ENCODE measurements around the gene TNNT1.

TNNT1 gene

GRCh38 chr19:55106591-55106990 lies 42.4 kb downstream of the TNNT1 start:
- no peak for DNase-seq

DNA sequence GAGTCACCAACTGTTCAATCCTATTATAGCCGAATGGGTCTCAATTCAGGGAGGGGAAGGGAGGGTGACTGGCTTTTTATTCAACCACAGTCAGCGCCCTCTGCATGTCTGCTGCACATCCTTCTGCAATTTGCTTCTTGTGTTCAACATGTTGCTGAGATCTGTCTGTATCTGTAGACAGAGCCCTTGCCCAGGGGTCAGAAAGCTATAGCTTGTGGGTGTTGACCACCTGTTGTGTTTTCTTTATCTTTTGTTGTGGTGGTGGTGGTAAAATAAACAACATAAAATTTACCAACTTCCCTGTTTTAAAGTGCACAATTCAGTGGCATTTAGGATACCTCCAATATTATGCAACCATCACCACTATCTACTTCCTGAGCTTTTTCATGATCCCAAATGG lies 43.8 kb downstream of the TNNT1 start:
- no peak for DNase-seq

DNA sequence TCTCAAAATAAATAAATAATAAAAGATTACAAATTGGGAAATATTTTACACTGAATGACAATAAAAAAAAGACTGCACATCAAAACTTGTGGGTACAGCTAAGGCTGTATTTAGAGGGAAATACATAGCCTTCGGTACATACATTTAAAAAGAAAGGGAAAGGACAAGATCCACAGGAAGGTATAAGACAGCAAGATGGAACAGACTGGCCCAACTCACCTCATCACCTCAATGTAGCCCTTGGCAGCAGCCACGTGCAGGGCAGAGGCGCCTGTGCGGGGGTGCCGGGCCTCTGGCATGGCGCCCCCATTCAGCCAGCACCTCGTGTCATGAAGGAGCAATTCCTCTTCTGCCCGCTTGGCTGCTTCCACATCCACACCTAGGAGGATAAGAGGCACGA lies 45.8 kb downstream of the TNNT1 start:
- DNase-seq, result no peak

GRCh38 chr19:55101261-55101660 lies 47.7 kb downstream of the TNNT1 start:
- no peak for DNase-seq

DNA sequence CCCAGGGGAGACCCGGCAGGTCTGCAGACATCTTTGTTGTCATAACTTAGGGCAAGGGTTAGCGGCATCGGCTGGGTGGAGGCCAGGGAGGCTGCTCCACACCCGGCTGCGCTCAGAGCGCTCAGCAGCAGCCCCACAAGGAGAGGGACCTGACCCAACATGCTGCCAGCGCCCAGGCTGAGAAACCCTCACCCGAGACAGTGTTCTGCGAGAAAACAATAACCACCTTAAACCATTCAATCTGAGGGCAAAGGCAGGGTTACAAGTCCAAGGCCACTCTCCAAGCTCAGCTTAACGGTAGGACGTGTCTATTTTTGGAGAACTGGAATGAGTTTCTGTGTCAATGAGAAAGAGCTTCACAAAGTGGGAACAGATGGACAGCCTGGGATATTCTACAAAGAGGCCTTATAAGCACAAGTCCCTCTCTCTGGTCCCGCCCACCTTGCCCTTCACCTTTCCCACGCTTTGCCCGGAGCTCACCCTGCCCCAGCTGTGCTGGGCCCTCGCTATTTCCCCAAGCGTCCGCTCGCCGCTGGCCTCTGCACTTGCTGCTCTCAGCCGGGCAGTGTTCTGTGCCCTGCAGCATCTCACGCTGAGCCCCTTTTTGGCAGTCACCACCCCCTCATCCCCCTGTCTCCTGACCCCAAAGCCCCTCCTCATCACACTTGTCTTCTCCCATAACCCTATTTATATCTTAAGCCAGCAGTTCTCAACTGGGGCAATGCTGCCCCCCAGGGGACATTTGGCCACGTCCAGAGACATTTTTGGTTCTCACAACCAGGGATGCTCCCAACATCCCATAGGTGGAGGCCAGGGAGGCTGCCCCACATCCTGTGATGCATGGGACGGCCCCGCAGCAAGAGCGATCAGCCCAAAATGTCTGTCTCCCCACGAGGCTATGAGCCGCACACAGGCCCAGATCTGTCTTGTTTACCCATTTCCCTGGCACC lies 49.2 kb downstream of the TNNT1 start:
- DNase-seq, result no peak

DNA sequence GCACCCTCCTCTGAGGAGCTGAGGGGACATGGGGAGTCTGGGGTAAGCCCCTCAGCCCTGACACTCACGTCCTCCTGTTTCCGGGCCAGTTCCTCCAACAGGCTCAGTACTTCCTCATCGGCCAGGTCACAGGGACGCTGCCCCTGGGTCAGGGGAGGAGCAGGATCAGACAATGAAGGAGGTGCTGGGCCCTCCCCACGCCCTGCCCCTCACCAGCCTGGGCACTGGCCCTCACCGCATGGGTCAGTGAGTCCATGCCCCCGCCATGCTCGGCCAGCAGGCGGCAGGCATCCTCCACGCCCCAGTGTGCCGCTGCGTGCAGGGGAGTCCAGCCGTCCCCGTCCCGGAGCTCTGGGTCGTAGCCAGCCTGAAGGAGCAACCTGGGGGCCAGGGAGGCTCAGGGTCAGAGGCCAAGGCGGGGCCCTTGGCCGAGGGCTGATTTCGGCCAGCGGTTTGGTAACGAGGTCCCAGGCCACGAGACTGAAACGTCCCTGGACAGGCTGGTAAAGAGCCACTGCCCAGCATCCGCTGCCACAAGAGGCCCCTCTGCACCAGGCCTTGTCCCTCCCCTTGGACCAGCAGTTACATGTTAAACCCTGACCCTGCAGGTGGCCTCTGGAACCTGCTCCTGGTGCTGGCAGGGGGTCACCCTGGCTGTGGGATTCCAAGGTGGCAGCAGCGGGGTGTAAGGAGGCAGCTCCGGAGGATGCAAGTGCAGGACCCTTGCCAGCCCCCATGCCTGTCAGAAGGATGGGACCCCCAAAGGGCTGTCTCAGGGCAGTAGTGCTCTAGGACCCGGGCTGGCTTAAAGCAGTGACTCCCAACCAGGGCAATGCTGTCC lies 50.1 kb downstream of the TNNT1 start:
- DNase-seq, result no peak

- DNase-seq, result no peak
Measured at GRCh38 chr19:55097864-55098715, 50.9 kb downstream of the TNNT1 start.

GRCh38 chr19:55096061-55096701 lies 52.8 kb downstream of the TNNT1 start:
- DNase-seq, result no peak

- no peak for DNase-seq
Measured at GRCh38 chr19:55095260-55096060, 53.5 kb downstream of the TNNT1 start.

DNA sequence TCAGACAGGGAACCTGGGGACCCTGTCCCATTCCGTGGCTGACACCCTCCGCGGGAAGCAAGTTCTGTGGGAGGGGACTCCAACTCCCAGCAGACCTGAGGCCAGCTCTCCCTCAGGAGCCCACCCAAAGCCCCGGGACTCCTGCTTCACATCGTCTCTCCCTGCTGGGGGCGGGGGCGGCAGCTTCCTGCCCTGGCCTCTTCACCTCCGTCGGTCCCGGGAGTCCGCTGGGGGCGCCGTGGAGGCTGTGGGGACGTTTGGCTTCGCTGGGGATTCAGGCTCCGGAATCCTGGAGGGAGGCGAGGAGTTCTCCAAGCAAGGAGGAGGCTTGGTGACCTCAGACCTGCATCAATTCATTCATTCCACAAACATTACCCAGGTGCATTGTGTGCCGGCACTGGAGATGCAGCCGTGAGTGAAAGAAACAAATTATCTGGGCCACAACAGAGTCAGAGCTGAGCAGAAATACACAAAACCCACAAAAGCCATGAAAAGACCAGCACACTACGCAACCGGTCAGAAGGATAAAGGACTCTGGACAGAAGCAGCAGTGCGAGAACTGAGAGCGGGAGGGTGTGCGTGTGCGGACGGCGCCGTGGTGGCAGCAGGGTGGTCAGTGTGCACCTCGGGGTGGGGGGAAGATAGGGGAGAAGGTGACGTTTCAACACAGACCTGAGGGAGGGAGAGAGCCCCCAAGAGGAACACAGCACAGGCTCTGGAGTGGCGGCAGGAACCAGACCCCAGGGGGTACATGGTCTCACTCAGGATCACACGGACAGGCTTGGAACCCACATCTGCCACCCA lies 54.3 kb downstream of the TNNT1 start:
- DNase-seq, result no peak

DNA sequence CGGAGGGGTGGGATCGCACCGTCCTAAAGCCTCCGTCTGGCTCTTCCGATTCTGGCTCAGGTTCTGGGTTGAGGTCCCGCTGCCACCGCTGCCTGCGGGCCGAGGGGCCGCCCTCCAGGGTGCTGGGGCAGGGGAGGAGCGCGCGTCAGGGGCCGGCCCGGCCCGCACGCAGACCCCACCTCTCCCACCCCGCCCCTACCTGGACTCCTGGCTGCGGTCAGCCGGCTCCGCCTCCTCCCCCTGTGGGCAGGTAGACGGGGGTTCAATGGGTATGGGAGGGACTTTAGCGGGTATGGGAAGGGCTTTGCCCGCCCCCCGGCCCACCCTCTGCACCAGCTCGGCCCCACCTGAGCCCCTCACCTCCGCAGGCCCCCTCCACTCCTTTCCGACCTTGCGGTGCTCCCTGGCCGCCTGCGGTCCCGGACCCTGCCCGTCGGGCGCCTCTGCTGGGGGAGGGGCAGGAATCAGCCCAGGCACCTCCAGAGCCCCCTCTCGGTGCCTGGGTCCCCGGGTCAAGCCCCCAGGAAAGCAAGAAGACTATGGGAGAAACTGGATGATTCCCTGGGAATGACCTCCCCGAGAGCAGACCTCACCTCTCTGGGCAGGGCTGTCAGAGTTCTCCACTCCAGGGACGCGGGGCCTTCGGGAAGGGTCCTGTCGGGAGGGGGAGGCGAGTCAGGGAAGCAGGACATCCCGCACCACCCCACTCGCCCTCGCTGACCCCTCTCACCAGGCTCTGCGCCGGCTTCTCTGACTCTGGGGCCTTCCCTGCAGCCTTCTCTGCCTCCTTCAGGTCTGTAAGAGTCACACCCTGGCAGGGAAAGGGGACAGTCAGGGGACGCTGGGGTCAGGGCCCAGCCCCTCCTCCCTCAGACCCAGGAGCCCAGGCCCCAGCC lies 56.3 kb downstream of the TNNT1 start:
- DNase-seq, result no peak

- DNase-seq, result no peak
Measured at GRCh38 chr19:55091955-55092354, 57.1 kb downstream of the TNNT1 start.

GRCh38 chr19:55091126-55091910 lies 57.7 kb downstream of the TNNT1 start:
- no peak for DNase-seq

DNA sequence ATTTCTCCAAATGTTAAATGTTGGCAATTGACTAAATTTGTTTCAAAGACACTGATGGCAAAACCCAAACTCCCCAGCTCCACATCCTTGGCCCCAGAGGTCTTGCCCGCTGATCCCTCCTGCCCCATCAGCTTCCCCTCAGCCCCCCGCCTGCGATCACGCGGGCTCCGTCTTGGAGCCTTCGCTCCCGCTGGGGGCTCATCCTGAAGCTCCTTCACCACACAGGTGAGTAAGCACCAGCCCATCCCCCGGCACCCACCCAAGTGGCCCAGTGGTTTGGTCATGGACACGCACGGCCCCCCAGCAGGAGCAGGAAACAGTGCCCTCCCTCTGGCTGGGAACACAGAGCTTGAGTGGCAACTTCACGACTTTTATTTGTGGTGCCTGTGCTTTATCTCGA lies 58.4 kb downstream of the TNNT1 start:
- no peak for DNase-seq

DNA sequence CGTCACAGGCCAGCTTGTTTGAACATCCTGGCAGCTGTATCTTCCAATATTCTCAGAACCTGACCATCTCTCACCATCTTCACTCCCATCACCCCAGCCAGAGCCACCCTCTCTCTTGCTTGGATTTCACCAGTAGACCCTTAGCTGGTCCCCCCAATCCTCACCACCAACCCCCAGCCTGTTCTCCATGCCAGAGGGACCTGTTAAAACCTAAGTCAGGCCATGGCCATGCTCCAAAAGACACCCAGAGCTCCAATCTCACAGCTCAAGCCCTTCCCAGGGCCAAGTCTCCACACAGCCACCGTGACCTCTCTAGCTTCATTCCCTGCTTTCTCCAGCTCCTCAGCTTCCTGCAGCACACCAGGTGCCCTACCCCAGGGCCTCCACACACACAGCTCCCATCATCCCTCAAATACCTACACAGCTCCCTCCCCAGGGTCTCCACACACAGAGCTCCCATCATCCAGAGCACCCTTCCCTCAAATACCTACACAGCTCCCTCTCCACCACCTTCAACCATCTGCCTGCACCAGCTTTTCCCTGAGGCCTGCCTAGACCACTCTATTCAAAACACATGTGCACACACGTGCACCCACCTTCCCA lies 59.6 kb downstream of the TNNT1 start:
- DNase-seq, result no peak

- peak; percentile 31 for DNase-seq
Measured at GRCh38 chr19:55088543-55089341, 60.3 kb downstream of the TNNT1 start.

DNA sequence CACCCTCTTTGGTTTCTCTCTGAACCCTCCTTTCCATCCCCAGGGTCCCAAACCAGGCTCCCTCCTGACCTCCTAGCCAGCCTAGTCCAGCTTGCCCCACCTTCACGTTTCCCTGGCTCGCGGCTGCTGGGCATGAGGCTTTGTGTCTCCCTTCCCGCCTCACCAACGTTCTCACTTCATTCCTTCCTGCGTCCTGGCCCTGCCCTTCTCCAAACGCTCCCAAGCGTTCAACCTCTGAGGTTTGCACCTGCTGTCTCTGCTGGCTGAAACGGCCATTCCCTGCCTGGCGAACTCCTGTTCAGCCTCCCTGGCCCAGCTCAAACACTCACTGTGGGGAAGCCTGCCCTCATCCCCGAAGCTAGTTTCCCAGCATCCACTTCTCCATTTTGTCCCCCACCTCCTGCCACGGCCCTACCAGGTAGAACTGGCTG lies 61.0 kb downstream of the TNNT1 start:
- DNase-seq, result no peak

Data from NCI-H510A treated with DMSO at 0.1 percent for 48 hours (cell line).